Stimulated activated CD4-positive, alpha-beta T cell treated with anti-CD3 and anti-CD28 coated beads, Interleukin-12 subunit alpha, Interleukin-12 subunit beta, amount 100 ng/mL, for 24 hours (primary cell): ENCODE measurements around the gene C10orf95.
"Not testable (repeated sequence)": the region's sequence is repeated elsewhere in the genome, so short reads cannot be mapped to it uniquely, and the experiment has no call there.

ENCODE experiments used
- DNase-seq, 2 experiments: peaks; one replicate each; pipeline ENCODE4 v3.0.0-alpha.2; 2020; ENCODE audit warnings: low read depth in 2 of 2

The C10orf95 gene, protein sequence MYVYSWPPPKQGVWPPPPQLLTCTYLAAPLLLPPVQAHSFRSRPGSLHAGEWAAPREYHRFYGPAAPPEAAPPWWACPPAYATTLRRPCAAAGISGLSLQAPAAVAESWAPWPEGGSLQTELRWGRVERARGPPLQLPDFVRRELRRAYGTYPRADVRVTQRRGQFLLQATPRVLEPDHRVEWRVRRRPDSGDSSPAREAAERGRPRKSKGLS

DNA sequence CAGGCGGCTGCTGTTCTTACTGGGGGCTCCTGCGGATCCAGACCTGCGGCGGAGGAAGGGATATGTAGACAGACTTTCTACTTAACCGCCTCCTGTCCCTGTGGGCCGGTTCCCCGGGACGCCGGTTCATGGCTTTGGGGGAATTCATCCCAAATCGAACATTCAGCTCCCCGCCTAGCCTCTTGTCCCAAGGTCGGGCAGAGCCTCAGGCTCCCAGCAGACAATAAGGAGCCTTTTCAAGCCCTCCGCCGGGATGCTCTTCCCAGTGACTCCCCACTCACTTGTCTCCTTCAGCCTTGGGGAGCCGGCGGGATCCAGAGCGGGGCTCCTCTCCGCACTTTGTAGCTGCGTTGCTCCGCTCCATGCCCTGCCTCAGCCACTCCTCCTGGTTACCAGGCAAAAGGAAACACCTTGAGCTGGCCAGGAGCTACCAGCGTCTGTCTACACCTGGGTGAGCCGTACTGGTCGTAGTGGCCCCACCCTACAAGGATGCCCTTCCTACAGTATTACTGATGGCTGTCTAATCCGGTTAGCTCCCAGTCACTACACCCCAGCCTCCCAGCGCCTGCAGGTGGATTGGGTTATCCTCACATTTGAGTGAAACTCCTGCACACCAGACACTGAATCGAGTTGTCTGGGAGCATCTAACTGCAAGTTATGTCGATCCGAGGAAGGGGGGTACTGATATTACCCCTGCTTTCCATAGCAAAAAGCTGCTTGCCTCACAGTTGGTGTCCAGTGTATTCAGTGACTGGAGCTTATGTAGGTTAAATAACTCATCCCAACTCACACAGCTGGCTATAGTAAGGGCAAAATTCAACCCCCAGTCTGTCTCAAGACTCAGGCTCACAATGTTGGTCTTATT, at the start of gene C10orf95:
Gene C10orf95, minus strand, starts transcription at position 439 of the 865 bp plus-strand sequence. CDS start 450 bp downstream, outside the sequence.
- DNase-seq: no peak

DNA sequence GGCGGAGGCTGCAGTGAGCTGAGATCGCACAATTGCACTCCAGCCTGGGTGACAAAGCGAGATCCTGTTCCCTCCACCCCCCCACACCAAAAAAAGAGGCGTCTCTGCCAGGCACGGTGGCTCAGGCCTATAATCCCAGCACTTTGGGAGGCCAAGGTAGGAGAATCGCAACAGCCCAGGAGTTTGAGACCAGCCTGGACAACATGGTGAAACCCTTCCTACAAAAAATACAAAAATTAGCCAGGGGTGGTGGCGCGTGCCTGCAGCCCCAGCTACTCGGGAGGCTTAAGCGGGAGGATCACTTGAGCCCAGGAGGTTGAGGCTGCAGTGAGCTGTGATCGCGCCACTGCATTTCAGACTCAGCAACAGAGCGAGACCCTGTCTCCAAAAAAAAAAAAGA, 49.3 kb upstream of the C10orf95 start:
- not testable (repeated sequence) for DNase-seq

- DNase-seq: no peak
These were observed 48.0 kb upstream of the C10orf95 start for GRCh38 chr10:102499356-102499755.

DNA sequence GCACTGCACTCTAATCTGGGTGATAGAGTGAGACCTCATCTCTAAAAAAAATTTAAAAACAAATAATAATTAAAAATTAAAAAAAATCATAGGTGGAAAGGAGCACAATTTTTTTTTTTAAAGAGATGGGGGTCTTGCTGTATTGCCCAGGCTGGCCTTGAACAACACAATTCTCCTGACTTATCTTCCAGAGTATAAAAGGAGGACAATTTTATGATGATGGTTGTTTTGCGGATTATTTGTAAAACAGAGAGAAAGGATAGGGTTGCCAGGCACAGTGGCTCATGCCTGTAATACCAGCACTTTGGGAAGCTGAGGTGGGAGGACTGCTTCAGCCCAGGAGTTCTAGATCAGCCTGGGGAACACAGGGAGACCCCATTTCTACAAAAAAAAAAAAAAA, 46.2 kb upstream of the C10orf95 start:
- DNase-seq: no peak

GRCh38 chr10:102493771-102494170, 42.4 kb upstream of the C10orf95 start:
- no peak for DNase-seq

DNA sequence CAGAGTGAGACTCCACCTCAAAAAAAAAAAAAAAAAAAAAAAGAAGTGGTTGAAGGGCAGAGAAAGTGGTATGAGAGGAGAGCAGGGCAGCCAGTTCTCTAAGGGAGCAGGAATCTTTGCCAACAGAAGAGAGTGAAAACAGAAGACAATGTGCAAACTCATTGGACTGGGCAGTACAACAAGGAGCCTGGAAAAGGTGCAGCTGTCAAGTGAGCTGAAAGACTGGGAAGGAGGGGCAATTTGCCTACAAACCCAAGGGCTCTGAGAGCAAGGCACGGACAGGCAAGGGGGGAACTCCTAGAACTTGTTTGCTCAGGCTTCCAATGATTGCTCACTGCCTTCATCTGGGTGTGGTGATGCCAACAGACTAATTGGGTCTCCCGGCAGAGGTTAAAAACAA, 41.6 kb upstream of the C10orf95 start:
- DNase-seq: no peak

DNA sequence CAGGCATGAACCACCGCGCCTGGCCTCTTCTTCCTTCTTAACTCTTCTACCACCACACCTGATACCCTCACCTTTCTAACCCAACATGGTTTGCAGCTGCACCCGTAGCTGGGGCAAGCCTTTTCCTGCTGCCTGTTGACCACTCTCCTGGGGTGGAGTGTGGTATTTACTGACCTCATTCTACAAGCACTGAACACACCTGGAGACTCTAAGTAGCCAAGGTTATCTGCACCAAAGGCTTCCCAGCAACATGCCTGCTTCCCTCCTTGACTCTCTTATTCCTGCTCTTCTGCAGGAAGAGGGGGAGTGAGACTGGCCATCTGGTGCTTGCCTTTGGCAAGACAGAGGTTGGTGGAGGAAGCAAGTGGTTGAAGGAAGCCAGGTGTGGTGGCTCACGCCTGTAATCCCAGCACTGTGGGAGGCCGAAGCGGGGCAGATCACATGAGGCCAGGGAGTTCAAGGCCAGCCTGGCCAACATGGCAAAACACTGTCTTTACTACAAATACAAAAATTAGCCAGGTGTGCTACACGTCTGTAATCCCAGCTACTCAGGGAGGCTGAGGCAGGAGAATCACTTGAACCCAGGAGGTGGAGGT, 41.1 kb upstream of the C10orf95 start:
- DNase-seq: no peak

GRCh38 chr10:102491136-102491535, 39.8 kb upstream of the C10orf95 start:
- no peak for DNase-seq

- no peak for DNase-seq
These were observed 33.9 kb upstream of the C10orf95 start for GRCh38 chr10:102485093-102485784.

GRCh38 chr10:102484021-102484420, 32.7 kb upstream of the C10orf95 start:
- DNase-seq: no peak

GRCh38 chr10:102480396-102480795, 29.1 kb upstream of the C10orf95 start:
- no peak for DNase-seq

DNA sequence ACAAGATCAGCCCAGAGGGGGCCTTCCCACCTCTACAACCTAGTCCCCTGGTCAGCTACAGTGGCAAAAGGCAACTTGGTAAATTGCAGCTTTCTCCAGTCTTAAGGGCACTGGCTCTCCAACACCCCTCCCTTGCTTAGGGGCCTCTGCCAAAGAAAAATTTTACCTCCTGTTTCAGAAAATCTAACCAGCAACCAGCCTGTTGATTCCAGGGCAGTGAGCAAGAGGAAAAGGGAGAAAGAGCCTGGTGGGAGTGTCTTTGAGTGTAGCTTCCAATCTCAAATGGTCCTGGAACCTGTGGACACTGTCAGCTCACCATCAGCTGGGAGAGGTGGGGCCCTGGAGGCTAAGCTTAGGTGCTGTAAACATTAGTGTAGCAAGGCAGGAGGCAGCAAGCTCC, 28.3 kb upstream of the C10orf95 start:
- DNase-seq: no peak

DNA sequence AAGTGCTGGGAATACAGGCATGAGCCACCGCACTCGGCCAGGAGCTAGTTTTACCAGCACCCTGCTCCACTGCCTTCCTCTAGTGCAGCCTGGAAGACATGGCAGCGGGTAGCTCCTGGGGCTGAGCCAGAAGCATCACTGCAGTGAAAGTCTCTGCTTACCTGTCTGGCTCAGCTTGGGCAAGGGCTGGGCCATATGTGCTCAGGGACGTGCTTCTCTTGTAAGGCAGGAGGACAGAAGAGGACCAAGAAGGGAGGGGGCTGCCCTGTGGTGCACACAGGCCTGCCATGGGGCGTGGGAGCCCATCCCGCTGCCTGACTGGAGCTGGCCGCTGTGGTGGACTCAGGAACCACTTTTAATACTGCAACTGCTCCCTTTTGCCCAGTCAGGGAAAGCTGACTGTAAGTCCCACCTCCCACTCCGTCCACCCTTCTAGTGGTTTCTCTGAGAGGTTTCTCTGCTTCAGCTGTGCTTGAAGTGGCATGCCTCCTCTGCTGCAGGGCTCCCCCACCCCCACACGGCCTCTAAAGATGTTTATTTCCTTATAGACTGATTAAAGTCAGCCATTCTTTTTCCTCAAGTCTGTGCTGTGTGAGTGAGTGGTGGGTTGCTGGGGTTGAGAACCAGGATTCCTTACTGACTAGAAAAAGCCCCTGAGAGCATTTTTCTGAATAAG, 25.3 kb upstream of the C10orf95 start:
- no peak for DNase-seq

DNA sequence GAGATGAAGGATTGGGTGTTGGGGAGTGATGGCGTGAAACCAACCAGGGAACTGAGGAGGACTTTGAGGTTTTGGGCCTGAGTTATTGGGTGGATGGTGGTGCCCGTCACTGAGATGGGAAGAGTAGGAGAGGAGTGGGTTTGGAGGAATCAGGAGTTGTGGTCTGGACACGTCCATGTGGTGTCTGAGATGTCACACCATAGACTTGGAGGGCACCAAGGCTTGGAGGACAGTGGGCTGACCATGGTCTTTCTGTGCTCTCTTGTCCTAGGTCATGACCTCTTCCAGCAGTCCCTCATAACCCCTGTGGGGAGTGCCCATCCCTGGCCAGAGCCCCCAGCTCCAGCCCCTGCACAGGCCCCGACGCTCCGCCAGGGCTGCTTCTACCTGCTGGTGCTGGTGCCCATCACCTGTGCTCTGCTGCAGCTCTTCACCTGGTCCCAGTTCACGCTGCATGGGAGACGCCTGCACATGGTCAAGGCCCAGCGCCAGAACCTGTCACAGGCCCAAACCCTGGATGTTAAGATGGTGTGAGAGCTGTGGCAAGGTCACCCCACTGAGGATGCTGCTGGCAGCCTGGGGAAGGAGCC, 24.2 kb upstream of the C10orf95 start:
- no peak for DNase-seq

- no peak for DNase-seq
These were observed 22.3 kb upstream of the C10orf95 start for GRCh38 chr10:102473445-102474331.

GRCh38 chr10:102470579-102471546, 19.5 kb upstream of the C10orf95 start:
- no peak for DNase-seq

GRCh38 chr10:102468683-102469082, 17.3 kb upstream of the C10orf95 start:
- DNase-seq: no peak

GRCh38 chr10:102467971-102468438, 16.7 kb upstream of the C10orf95 start:
- no peak for DNase-seq

GRCh38 chr10:102467318-102467717, 16.0 kb upstream of the C10orf95 start:
- DNase-seq: no peak
